GM12874 (cell line): ENCODE data around the gene COL23A1.

ENCODE experiments used
- CTCF ChIP-seq: IDR thresholded peaks from 2 replicates; pipeline ENCODE4 v1.5.1; 2011; ENCODE audit warnings: low read depth, mild to moderate bottlenecking, control low read depth, low read length, moderate library complexity; ENCODE audit not compliant: insufficient read depth

Gene COL23A1

GRCh38 chr5:178418471-178419010 is 171.7 kb downstream of the COL23A1 start:
- TF ChIP-seq CTCF, result no peak

- no peak for TF ChIP-seq CTCF
These were observed 172.2 kb downstream of the COL23A1 start for GRCh38 chr5:178418031-178418430.

- TF ChIP-seq CTCF, result no peak
These were observed 172.8 kb downstream of the COL23A1 start for GRCh38 chr5:178417391-178417811.

- TF ChIP-seq CTCF, result no peak
These were observed 173.3 kb downstream of the COL23A1 start for GRCh38 chr5:178416919-178417318.

GRCh38 chr5:178416206-178416882 is 173.8 kb downstream of the COL23A1 start:
- TF ChIP-seq CTCF, result no peak

GRCh38 chr5:178415353-178415752 is 174.8 kb downstream of the COL23A1 start:
- TF ChIP-seq CTCF, result no peak

- TF ChIP-seq CTCF, result no peak
These were observed 176.2 kb downstream of the COL23A1 start for GRCh38 chr5:178413988-178414387.

- TF ChIP-seq CTCF, result no peak
These were observed 179.1 kb downstream of the COL23A1 start for GRCh38 chr5:178411083-178411482.
